Measurements from ENCODE around the gene MAP4K3.

- TF ChIP-seq CTCF (IDR thresholded peaks at IDR 0.05) (no peak), POLR2A (IDR thresholded peaks at IDR 0.05) (no peak)
These were observed 146.7 kb downstream of the MAP4K3 start for GRCh38 chr2:39290433-39290832.
